IPS-15b (cell line): ENCODE data around the gene MMS19.

Experiments
- H3K27me3 ChIP-seq: one replicate; pipeline ENCODE4 v1.6.1; 2013; ENCODE audit warnings: low read length; ENCODE audit not compliant: control insufficient read depth, insufficient read depth
- H3K36me3 ChIP-seq: one replicate; pipeline ENCODE4 v1.6.1; 2013; ENCODE audit warnings: low read length; ENCODE audit not compliant: control insufficient read depth, insufficient read depth
- H3K4me1 ChIP-seq: one replicate; pipeline ENCODE4 v1.6.1; 2013; ENCODE audit warnings: mild to moderate bottlenecking, low read length; ENCODE audit not compliant: control insufficient read depth, insufficient read depth
- H3K4me3 ChIP-seq: one replicate; pipeline ENCODE4 v1.5.1; 2013; ENCODE audit warnings: low read depth, low read length
- H3K9ac ChIP-seq: one replicate; pipeline ENCODE4 v1.6.1; 2013; ENCODE audit warnings: low read depth, mild to moderate bottlenecking, low read length
- H3K9me3 ChIP-seq: one replicate; pipeline ENCODE4 v1.6.1; 2013; ENCODE audit warnings: mild to moderate bottlenecking, low read length; ENCODE audit not compliant: control insufficient read depth, insufficient read depth

MMS19 gene

GRCh38 chr10:97498076-97498840, at the start of gene MMS19:
TSS of gene MMS19 (minus strand) at chr10:97498422. CDS start at chr10:97498384, 38 bp downstream.
- no peaks in the 10 kb centered on the region for H3K36me3 ChIP-seq
- peak within 1 kb of the TSS; percentile 98 for H3K4me3 ChIP-seq
- no peaks in the 10 kb centered on the region for H3K9me3 ChIP-seq
- H3K27me3 ChIP-seq, result peaks cover 13% of the 10 kb centered on the region
- peaks cover 14% of the 10 kb centered on the region for H3K4me1 ChIP-seq
- H3K9ac ChIP-seq, result peak within 1 kb of the TSS; percentile 87

- Histone ChIP-seq H3K9ac (no peak overlapping the region), H3K36me3 (no peaks in the 10 kb centered on the region), H3K4me1 (peaks cover 10% of the 10 kb centered on the region), H3K9me3 (no peaks in the 10 kb centered on the region), H3K27me3 (no peaks in the 10 kb centered on the region), H3K4me3 (no peak overlapping the region)
These were observed 49.7 kb upstream of the MMS19 start for GRCh38 chr10:97547962-97548361.

- Histone ChIP-seq H3K9ac (no peak overlapping the region), H3K9me3 (no peaks in the 10 kb centered on the region), H3K4me1 (peaks cover 10% of the 10 kb centered on the region), H3K36me3 (no peaks in the 10 kb centered on the region), H3K27me3 (no peaks in the 10 kb centered on the region), H3K4me3 (no peak overlapping the region)
These were observed 49.0 kb upstream of the MMS19 start for GRCh38 chr10:97547271-97547600.

GRCh38 chr10:97546456-97547270, 48.4 kb upstream of the MMS19 start:
- Histone ChIP-seq H3K27me3 (no peaks in the 10 kb centered on the region), H3K4me1 (peaks cover 10% of the 10 kb centered on the region)

GRCh38 chr10:97543025-97543546, 44.9 kb upstream of the MMS19 start:
- Histone ChIP-seq H3K4me1 (peaks cover 4% of the 10 kb centered on the region), H3K36me3 (no peaks in the 10 kb centered on the region), H3K27me3 (no peaks in the 10 kb centered on the region), H3K4me3 (no peak overlapping the region), H3K9me3 (no peaks in the 10 kb centered on the region), H3K9ac (no peak overlapping the region)

More at GRCh38 chr10:97546456-97547270, 48.4 kb upstream of the MMS19 start:
- H3K9ac ChIP-seq, result no peak overlapping the region
- H3K9me3 ChIP-seq, result no peaks in the 10 kb centered on the region
- no peak overlapping the region for H3K4me3 ChIP-seq
- no peaks in the 10 kb centered on the region for H3K36me3 ChIP-seq

GRCh38 chr10:97542169-97543024, 44.2 kb upstream of the MMS19 start:
- H3K9me3 ChIP-seq, result no peaks in the 10 kb centered on the region
- no peak overlapping the region for H3K9ac ChIP-seq
- no peaks in the 10 kb centered on the region for H3K27me3 ChIP-seq
- H3K4me1 ChIP-seq, result peaks cover 4% of the 10 kb centered on the region
- no peak overlapping the region for H3K4me3 ChIP-seq
- H3K36me3 ChIP-seq, result no peaks in the 10 kb centered on the region

GRCh38 chr10:97540669-97541500, 42.7 kb upstream of the MMS19 start:
- H3K9me3 ChIP-seq, result no peaks in the 10 kb centered on the region
- H3K27me3 ChIP-seq, result no peaks in the 10 kb centered on the region
- peaks cover 4% of the 10 kb centered on the region for H3K4me1 ChIP-seq
- H3K36me3 ChIP-seq, result no peaks in the 10 kb centered on the region
- no peak overlapping the region for H3K9ac ChIP-seq
- H3K4me3 ChIP-seq, result no peak overlapping the region

GRCh38 chr10:97539523-97540200, 41.4 kb upstream of the MMS19 start:
- H3K27me3 ChIP-seq, result no peaks in the 10 kb centered on the region
- H3K36me3 ChIP-seq, result no peaks in the 10 kb centered on the region
- H3K4me1 ChIP-seq, result peaks cover 4% of the 10 kb centered on the region
- H3K4me3 ChIP-seq, result no peak overlapping the region
- no peaks in the 10 kb centered on the region for H3K9me3 ChIP-seq
- H3K9ac ChIP-seq, result no peak overlapping the region

GRCh38 chr10:97538839-97539238, 40.6 kb upstream of the MMS19 start:
- Histone ChIP-seq H3K27me3 (no peaks in the 10 kb centered on the region), H3K36me3 (no peaks in the 10 kb centered on the region), H3K9me3 (no peaks in the 10 kb centered on the region), H3K4me1 (peaks cover 4% of the 10 kb centered on the region), H3K9ac (no peak overlapping the region), H3K4me3 (no peak overlapping the region)

GRCh38 chr10:97538411-97538810, 40.2 kb upstream of the MMS19 start:
- H3K9ac ChIP-seq, result no peak overlapping the region
- H3K4me3 ChIP-seq, result no peak overlapping the region
- H3K27me3 ChIP-seq, result no peaks in the 10 kb centered on the region
- peaks cover 4% of the 10 kb centered on the region for H3K4me1 ChIP-seq
- no peaks in the 10 kb centered on the region for H3K36me3 ChIP-seq
- H3K9me3 ChIP-seq, result no peaks in the 10 kb centered on the region
